Measurements from ENCODE around the gene SLC9C2.

GRCh38 chr1:173476197-173476664 lies 126.6 kb downstream of the SLC9C2 start:
- TF ChIP-seq, protein P1, sequence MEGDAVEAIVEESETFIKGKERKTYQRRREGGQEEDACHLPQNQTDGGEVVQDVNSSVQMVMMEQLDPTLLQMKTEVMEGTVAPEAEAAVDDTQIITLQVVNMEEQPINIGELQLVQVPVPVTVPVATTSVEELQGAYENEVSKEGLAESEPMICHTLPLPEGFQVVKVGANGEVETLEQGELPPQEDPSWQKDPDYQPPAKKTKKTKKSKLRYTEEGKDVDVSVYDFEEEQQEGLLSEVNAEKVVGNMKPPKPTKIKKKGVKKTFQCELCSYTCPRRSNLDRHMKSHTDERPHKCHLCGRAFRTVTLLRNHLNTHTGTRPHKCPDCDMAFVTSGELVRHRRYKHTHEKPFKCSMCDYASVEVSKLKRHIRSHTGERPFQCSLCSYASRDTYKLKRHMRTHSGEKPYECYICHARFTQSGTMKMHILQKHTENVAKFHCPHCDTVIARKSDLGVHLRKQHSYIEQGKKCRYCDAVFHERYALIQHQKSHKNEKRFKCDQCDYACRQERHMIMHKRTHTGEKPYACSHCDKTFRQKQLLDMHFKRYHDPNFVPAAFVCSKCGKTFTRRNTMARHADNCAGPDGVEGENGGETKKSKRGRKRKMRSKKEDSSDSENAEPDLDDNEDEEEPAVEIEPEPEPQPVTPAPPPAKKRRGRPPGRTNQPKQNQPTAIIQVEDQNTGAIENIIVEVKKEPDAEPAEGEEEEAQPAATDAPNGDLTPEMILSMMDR (IDR thresholded peaks at IDR 0.05; ENCODE audit: low read length) = no peak
- TF ChIP-seq EZH2phosphoT487 (IDR thresholded peaks at IDR 0.05; ENCODE audit: low read length) = no peak

All from MM.1S (cell line).